Ovary (tissue), 9 donors: ENCODE results near the gene RASGEF1C. TPM values are rescaled to one million over a fixed set of nuclear protein-coding genes. Genes with fewer than 3 reads are reported as not detected.
"Not testable (repeated sequence)": the region's sequence is repeated elsewhere in the genome, so short reads cannot be mapped to it uniquely, and the experiment has no call there.

Experiments
- DNase-seq, 5 donors: peaks; one replicate each; pipeline ENCODE4 v3.0.0-alpha.2; 2019 to 2020
- H3K27ac ChIP-seq, 2 donors: fragments of 200-600 bp; one replicate each; pipeline versions ENCODE4 v1.5.1 to v1.8.0; 2019 to 2022
- H3K27me3 ChIP-seq: fragments of 200-600 bp; one replicate; pipeline ENCODE4 v1.8.0; 2022
- H3K36me3 ChIP-seq: fragments of 200-600 bp; sonication (generic); one replicate; pipeline ENCODE4 v1.5.1; 2019
- H3K4me1 ChIP-seq: one replicate; pipeline ENCODE4 v1.8.1; 2013; ENCODE audit warnings: mild to moderate bottlenecking, moderate library complexity; ENCODE audit not compliant: insufficient read depth
- H3K4me3 ChIP-seq: fragments of 200-600 bp; sonication (generic); one replicate; pipeline ENCODE4 v1.5.1; 2017
- H3K9me3 ChIP-seq, 2 donors: fragments of 200-600 bp in 1 of 2; sonication (generic) in 1 of 2; one replicate each; pipeline versions ENCODE4 v1.5.1 to v1.8.1; 2013 to 2019; ENCODE audit warnings: mild to moderate bottlenecking in 1 of 2, moderate library complexity in 1 of 2
- EP300 ChIP-seq: sonication (generic); formaldehyde crosslinking; IDR thresholded peaks from one replicate; pipeline ENCODE4 v1.6.1; 2017; ENCODE audit warnings: antibody characterized with exemption
- POLR2A ChIP-seq: fragments of 450-650 bp; IDR thresholded peaks from one replicate; pipeline ENCODE4 v1.6.1; 2017; ENCODE audit warnings: antibody characterized with exemption, mild to moderate bottlenecking, moderate library complexity
- WGBS, 3 donors: extraction: QIAGEN DNeasy Blood & Tissue Kit in 1 of 3; methylation state at CpG; one replicate each; pipeline versions ENCODE4 v1.1.5 to v1.1.7; 2013 to 2017; 5-methylcytosine and 5-hydroxymethylcytosine counted together
- intact Hi-C, 4 donors: fragments of 100-400 bp; cut with DNase I; formaldehyde crosslinking; loops; one replicate each; pipeline versions ENCODE4 v1.11.0 to v1.15.1; 2022 to 2023
- polyA plus RNA-seq, 2 donors: library from polyadenylated mRNA; stranded (reverse); fragments of 200-250 nt in 1 of 2; fragments of 350-450 nt in 1 of 2; fragmentation: Illumina TruSeq in 1 of 2; extraction: RNeasy Lipid Tissue Mini Kit (QIAGEN cat#74804) in 1 of 2; gene quantifications; one replicate each; pipeline ENCODE4 v1.2.3, GENCODE V29; 2013 to 2014
- total RNA-seq, 7 donors: library from RNA; depleted of rRNA in 2 of 7; stranded (reverse); fragments of >200 nt in 2 of 7; fragmentation: NEBNext Ultra II Directional in 3 of 7; extraction: Animal tissue kit (Norgen Biotek cat#: 25700) in 3 of 7; gene quantifications; one replicate each; pipeline versions ENCODE4 v1.1.0 to v1.2.4, GENCODE V29; 2016 to 2023
- TF ChIP-seq, protein P1 (sequence below), 3 donors: fragments of 450-650 bp in 2 of 3; fragments of 200-600 bp in 1 of 3; IDR thresholded peaks; one replicate each; pipeline versions ENCODE4 v1.5.1 to v1.8.0; 2016 to 2022; ENCODE audit warnings: antibody characterized with exemption in 3 of 3, mild to moderate bottlenecking in 1 of 3
- donor health status: DM: no; HTN: no; CAD: no; lungs with moderate emphysema.
- donor health status: DM: no; HTN: no; CAD: no.
- donor health status: Bipolar disorder and iron deficiency.
- donor health status: DM: yes; HTN: yes; CAD: no.
- donor health status: DM: no; HTN: no; CAD: no.
- donor health status: DM: yes; HTN: yes; CAD: no.

Gene RASGEF1C
- total and polyA plus RNA-seq, 9 donors, result 0.13 to 0.97 (median 0.38) TPM; not detected in 2

DNA sequence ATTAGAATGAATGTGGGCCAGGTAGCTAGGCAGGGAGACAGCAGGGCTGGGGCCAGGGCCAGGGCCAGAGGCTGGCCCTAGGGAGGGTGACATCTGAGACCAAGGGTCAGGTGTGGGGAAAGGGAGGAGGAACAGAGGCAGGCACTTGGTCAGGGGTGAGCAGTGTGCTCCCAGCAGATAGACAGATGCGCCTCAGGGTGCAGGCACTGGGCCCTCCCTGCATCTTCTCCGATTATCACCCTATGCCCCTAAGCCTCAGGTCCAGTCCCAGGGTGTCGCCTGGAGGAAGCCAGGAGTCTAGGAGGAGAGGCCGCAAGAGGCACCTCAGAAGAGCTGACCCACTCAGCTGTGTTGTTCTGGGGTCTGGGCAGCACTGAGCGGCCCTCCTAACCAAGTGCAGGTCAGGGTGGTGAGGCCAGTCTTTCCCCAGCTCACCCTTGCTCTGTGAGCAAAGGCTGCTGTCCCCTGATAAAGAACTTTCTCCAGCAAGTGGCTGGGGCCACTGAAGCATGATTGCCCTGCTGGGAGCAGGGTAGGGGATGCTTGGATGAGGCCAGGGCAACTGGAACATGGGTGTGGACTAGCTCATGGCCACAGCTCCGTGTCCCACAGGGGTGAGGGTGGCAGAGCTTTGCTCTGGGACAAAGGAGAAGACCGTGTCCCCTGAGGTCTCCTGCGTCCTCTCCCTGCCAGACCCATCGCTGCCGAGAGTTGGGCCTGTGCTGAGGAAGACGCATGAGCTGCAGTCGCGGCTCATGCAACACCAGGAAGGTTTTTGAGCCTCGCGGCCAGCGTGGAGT, 2.1 kb upstream of the RASGEF1C start:
- H3K4me1 ChIP-seq, result peaks cover 1% of the 10 kb centered on the region
- DNase-seq, result no peak
- TF ChIP-seq POLR2A, result no peak
- no peak for TF ChIP-seq EP300
- TF ChIP-seq, protein P1, sequence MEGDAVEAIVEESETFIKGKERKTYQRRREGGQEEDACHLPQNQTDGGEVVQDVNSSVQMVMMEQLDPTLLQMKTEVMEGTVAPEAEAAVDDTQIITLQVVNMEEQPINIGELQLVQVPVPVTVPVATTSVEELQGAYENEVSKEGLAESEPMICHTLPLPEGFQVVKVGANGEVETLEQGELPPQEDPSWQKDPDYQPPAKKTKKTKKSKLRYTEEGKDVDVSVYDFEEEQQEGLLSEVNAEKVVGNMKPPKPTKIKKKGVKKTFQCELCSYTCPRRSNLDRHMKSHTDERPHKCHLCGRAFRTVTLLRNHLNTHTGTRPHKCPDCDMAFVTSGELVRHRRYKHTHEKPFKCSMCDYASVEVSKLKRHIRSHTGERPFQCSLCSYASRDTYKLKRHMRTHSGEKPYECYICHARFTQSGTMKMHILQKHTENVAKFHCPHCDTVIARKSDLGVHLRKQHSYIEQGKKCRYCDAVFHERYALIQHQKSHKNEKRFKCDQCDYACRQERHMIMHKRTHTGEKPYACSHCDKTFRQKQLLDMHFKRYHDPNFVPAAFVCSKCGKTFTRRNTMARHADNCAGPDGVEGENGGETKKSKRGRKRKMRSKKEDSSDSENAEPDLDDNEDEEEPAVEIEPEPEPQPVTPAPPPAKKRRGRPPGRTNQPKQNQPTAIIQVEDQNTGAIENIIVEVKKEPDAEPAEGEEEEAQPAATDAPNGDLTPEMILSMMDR (IDR thresholded peaks at IDR 0.05), result no peak
- intact Hi-C loops, result no loop called here
- no peaks in the 10 kb centered on the region for H3K27me3 ChIP-seq
- no peak overlapping the region for H3K4me3 ChIP-seq
- no peaks in the 10 kb centered on the region for H3K9me3 ChIP-seq
- WGBS, 3 donors, result 83 to 89% (median 85%) methylated on average over 16 of the region's 16 CpGs
- no peak overlapping the region for H3K27ac ChIP-seq
- H3K36me3 ChIP-seq, result no peaks in the 10 kb centered on the region

GRCh38 chr5:180210077-180210476, 1.1 kb upstream of the RASGEF1C start:
- 80 to 86% (median 80%) methylated on average over 12 of the region's 12 CpGs for WGBS, 3 donors
- intact Hi-C loops, result not testable (repeated sequence)

GRCh38 chr5:180208435-180209081, 453 bp downstream of the RASGEF1C start:
- Histone ChIP-seq H3K4me1 (peaks cover 1% of the 10 kb centered on the region), H3K27ac (no peak overlapping the region), H3K36me3 (no peaks in the 10 kb centered on the region), H3K4me3 (no peak overlapping the region), H3K27me3 (no peaks in the 10 kb centered on the region), H3K9me3 (no peaks in the 10 kb centered on the region)
- no peak for TF ChIP-seq POLR2A
- TF ChIP-seq EP300, result no peak
- WGBS, 3 donors, result 1 to 6% (median 6%) methylated on average over 15 to 65 of the region's 65 CpGs
- intact Hi-C loops, result loop anchor here in 1 of 4 donors (5.0 kb wide), 1 partner anchor 81 kb away; no protein-coding TSS in a partner anchor
- no peak for DNase-seq

More at GRCh38 chr5:180210077-180210476, 1.1 kb upstream of the RASGEF1C start:
- not testable (repeated sequence) for H3K27ac ChIP-seq, H3K4me3 ChIP-seq, H3K27me3 ChIP-seq, H3K36me3 ChIP-seq, H3K9me3 ChIP-seq, H3K4me1 ChIP-seq, DNase-seq

DNA sequence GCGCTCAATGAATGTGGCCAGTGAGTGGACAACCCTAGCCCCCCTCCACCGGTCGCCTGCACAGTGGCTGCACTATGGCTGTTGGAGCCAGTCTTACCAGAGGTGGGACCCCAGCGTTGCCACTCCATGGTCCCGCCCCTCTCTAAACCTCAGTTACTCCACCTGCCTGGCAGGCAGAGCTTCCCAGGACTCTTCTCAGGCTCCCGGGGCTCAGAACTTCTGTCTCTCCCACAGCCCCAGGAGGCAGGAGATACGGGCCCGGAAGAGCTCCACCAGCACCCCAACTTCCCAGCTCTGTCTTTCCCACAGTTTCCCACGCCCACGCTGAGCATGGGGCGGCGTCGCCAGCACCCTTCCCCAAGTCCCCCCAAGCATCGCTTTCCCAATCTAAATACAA, 975 bp downstream of the RASGEF1C start:
- Histone ChIP-seq H3K9me3 (no peaks in the 10 kb centered on the region), H3K4me1 (peaks cover 1% of the 10 kb centered on the region), H3K36me3 (no peaks in the 10 kb centered on the region), H3K27me3 (no peaks in the 10 kb centered on the region), H3K4me3 (no peak overlapping the region), H3K27ac (no peak overlapping the region)
- TF ChIP-seq POLR2A (no peak), EP300 (no peak)
- TF ChIP-seq, protein P1 (IDR thresholded peaks at IDR 0.05), result no peak
- no peak for DNase-seq
- WGBS, 3 donors, result 23 to 30% (median 28%) methylated on average over 14 of the region's 14 CpGs
- intact Hi-C loops, result loop anchor here in 1 of 4 donors (5.0 kb wide), 1 partner anchor 81 kb away; no protein-coding TSS in a partner anchor

- TF ChIP-seq POLR2A, result no peak
- TF ChIP-seq, protein P1 (IDR thresholded peaks at IDR 0.05), result no peak
- TF ChIP-seq EP300, result no peak
- peaks cover 1% of the 10 kb centered on the region for H3K4me1 ChIP-seq
- WGBS, 3 donors, result 33 to 42% (median 41%) methylated on average over 25 of the region's 25 CpGs
- H3K36me3 ChIP-seq, result no peaks in the 10 kb centered on the region
- no peaks in the 10 kb centered on the region for H3K27me3 ChIP-seq
- no peak overlapping the region for H3K27ac ChIP-seq
- no peak for DNase-seq
- intact Hi-C loops, result loop anchor here in 1 of 4 donors (5.0 kb wide), 1 partner anchor 80 kb away; no protein-coding TSS in a partner anchor
- no peak overlapping the region for H3K4me3 ChIP-seq
- H3K9me3 ChIP-seq, result no peaks in the 10 kb centered on the region
These were observed 1.4 kb downstream of the RASGEF1C start for GRCh38 chr5:180207593-180207992.
